Panc1 (cell line): ENCODE data around the gene MFSD12.

Source experiments
- POLR2AphosphoS5 ChIP-seq: IDR thresholded peaks from 2 replicates; pipeline ENCODE4 v1.6.1; 2012; ENCODE audit warnings: mild to moderate bottlenecking, low read depth, low read length, moderate library complexity
- SIN3A ChIP-seq: IDR thresholded peaks from 2 replicates; pipeline ENCODE4 v1.6.1; 2012; ENCODE audit warnings: low read depth, mild to moderate bottlenecking, low read length, moderate library complexity, borderline replicate concordance; ENCODE audit not compliant: insufficient read depth
- TCF7L2 ChIP-seq: IDR thresholded peaks from 2 replicates; pipeline ENCODE4 v1.6.1; 2011; ENCODE audit warnings: mild to moderate bottlenecking, low read depth, low read length, inconsistent platforms
- TF ChIP-seq, protein P1 (sequence below): fragments of 450-650 bp; IDR thresholded peaks from 2 replicates; pipeline ENCODE4 v1.5.1; 2017; ENCODE audit warnings: mild to moderate bottlenecking
- TF ChIP-seq, protein P2 (sequence below), 2 experiments: IDR thresholded peaks; 2 replicates each; pipeline ENCODE4 v1.6.1; 2011 to 2012; ENCODE audit warnings: low read depth in 2 of 2, control low read depth in 1 of 2, low read length in 1 of 2, mild to moderate bottlenecking in 1 of 2, moderate library complexity in 1 of 2; ENCODE audit not compliant: insufficient read depth in 1 of 2

DNA sequence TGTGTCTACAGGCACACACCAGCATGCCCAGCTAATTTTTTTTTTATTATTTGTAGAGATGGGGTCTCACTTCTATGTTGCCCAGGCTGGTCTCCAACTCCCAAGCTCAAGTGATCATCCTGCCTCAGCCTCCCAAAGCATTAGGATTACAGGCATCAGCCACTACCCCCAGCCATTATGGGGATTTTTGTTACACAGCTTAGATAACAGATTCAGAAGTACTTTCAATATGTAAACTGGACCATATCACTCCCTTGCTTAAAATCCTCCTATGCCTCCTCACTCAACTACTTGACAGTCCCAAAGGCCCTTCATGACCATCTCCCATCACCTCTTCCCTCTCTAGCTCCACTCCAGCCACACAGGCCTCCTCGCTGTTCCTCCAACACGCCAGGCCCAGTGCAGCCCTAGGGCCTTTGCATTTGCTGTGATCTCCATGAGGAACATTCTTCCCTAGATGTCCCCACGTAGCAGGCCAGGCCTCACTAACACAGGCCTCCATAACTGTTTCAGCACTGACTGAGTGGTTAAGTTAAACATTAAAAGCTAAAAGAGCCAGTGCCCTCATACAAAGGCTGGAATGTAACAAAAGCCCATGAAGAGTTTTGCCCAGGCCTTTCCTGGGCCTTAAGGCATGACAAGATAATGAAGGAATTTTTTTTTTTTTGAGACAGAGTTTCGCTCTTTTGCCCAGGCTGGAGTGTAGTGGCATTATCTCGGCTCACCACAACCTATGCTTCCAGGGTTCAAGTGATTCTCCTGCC, 59.4 kb downstream of the MFSD12 start:
- TF ChIP-seq, protein P1, sequence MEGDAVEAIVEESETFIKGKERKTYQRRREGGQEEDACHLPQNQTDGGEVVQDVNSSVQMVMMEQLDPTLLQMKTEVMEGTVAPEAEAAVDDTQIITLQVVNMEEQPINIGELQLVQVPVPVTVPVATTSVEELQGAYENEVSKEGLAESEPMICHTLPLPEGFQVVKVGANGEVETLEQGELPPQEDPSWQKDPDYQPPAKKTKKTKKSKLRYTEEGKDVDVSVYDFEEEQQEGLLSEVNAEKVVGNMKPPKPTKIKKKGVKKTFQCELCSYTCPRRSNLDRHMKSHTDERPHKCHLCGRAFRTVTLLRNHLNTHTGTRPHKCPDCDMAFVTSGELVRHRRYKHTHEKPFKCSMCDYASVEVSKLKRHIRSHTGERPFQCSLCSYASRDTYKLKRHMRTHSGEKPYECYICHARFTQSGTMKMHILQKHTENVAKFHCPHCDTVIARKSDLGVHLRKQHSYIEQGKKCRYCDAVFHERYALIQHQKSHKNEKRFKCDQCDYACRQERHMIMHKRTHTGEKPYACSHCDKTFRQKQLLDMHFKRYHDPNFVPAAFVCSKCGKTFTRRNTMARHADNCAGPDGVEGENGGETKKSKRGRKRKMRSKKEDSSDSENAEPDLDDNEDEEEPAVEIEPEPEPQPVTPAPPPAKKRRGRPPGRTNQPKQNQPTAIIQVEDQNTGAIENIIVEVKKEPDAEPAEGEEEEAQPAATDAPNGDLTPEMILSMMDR: no peak
- TF ChIP-seq POLR2AphosphoS5: no peak
- TF ChIP-seq, protein P2, sequence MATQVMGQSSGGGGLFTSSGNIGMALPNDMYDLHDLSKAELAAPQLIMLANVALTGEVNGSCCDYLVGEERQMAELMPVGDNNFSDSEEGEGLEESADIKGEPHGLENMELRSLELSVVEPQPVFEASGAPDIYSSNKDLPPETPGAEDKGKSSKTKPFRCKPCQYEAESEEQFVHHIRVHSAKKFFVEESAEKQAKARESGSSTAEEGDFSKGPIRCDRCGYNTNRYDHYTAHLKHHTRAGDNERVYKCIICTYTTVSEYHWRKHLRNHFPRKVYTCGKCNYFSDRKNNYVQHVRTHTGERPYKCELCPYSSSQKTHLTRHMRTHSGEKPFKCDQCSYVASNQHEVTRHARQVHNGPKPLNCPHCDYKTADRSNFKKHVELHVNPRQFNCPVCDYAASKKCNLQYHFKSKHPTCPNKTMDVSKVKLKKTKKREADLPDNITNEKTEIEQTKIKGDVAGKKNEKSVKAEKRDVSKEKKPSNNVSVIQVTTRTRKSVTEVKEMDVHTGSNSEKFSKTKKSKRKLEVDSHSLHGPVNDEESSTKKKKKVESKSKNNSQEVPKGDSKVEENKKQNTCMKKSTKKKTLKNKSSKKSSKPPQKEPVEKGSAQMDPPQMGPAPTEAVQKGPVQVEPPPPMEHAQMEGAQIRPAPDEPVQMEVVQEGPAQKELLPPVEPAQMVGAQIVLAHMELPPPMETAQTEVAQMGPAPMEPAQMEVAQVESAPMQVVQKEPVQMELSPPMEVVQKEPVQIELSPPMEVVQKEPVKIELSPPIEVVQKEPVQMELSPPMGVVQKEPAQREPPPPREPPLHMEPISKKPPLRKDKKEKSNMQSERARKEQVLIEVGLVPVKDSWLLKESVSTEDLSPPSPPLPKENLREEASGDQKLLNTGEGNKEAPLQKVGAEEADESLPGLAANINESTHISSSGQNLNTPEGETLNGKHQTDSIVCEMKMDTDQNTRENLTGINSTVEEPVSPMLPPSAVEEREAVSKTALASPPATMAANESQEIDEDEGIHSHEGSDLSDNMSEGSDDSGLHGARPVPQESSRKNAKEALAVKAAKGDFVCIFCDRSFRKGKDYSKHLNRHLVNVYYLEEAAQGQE (IDR thresholded peaks at IDR 0.05; ENCODE audit: insufficient read depth in 1 of 2, low read depth in 2 of 2, low read length in 1 of 2): no peak
- no peak for TF ChIP-seq SIN3A
- no peak for TF ChIP-seq TCF7L2
